GM12801 (cell line): ENCODE data around the gene CD99L2.

Experiments used
- TF ChIP-seq, protein P1 (sequence below): IDR thresholded peaks from one replicate; pipeline ENCODE4 v1.5.1; 2011; ENCODE audit warnings: control low read depth; ENCODE audit not compliant: insufficient read length; ENCODE audit errors: extremely low read depth

The CD99L2 gene

DNA sequence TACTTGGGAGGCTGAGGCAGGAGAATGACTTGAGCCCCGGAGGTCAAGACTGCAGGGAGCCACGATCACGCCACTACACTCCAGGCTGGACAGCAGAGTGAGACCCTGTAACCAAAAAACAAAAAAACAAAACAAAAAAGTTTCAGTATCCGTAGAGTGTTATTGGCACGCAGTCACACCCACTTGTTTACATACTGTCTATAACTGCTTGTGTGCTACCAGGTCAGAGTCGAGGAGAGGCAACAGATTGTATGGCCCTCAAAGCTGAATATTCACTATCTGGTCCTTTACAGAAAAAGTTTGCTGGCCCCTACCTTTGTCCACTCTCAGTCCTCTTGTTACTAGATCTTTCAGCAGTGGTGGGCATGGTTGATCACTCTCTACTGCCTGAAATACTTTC lies 8.2 kb upstream of the CD99L2 start:
- TF ChIP-seq, protein P1, sequence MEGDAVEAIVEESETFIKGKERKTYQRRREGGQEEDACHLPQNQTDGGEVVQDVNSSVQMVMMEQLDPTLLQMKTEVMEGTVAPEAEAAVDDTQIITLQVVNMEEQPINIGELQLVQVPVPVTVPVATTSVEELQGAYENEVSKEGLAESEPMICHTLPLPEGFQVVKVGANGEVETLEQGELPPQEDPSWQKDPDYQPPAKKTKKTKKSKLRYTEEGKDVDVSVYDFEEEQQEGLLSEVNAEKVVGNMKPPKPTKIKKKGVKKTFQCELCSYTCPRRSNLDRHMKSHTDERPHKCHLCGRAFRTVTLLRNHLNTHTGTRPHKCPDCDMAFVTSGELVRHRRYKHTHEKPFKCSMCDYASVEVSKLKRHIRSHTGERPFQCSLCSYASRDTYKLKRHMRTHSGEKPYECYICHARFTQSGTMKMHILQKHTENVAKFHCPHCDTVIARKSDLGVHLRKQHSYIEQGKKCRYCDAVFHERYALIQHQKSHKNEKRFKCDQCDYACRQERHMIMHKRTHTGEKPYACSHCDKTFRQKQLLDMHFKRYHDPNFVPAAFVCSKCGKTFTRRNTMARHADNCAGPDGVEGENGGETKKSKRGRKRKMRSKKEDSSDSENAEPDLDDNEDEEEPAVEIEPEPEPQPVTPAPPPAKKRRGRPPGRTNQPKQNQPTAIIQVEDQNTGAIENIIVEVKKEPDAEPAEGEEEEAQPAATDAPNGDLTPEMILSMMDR, result no peak

- TF ChIP-seq, protein P1, result no peak
These were observed 6.8 kb upstream of the CD99L2 start for GRCh38 chrX:150905293-150905692.

- TF ChIP-seq, protein P1, result no peak
These were observed 4.6 kb upstream of the CD99L2 start for GRCh38 chrX:150903110-150903508.

- TF ChIP-seq, protein P1, result no peak
These were observed 4.1 kb upstream of the CD99L2 start for GRCh38 chrX:150902434-150903109.

- TF ChIP-seq, protein P1, result no peak
These were observed 806 bp upstream of the CD99L2 start for GRCh38 chrX:150899191-150899757.

- TF ChIP-seq, protein P1, result no peak
These were observed 797 bp downstream of the CD99L2 start for GRCh38 chrX:150897421-150898320.

GRCh38 chrX:150896632-150897031 lies 1.8 kb downstream of the CD99L2 start:
- TF ChIP-seq, protein P1, result no peak
